Measurements from ENCODE around the gene LDB1. TPM values are rescaled to one million over a fixed set of nuclear protein-coding genes. Genes with fewer than 3 reads are reported as not detected.
A peak's percentile ranks its signal among the peaks of the same experiment; 100 is the strongest.

The LDB1 gene
- 71.8 and 74.8 TPM in 2 replicates for total RNA-seq

GRCh38 chr10:102120142-102120990, at the start of gene LDB1:
Gene LDB1 (minus strand): TSS chr10:102120368. CDS start chr10:102120110, 258 bp downstream.
- H3K4me1 Mint-ChIP-seq (ENCODE audit: low read depth): peaks cover 47% of the 10 kb centered on the region
- no peaks in the 10 kb centered on the region for H3K27me3 Mint-ChIP-seq (ENCODE audit: low read depth)
- H3K27ac Mint-ChIP-seq: peak within 1 kb of the TSS; percentile 92
- no peaks in the 10 kb centered on the region for H3K9me3 Mint-ChIP-seq
- peak; percentile 67 for DNase-seq (ENCODE audit: low spot score)
- intact Hi-C loops (cut with micrococcal nuclease): no loop called here
- no peaks in the 10 kb centered on the region for H3K36me3 Mint-ChIP-seq (ENCODE audit: low read depth)
- peak within 1 kb of the TSS; percentile 93 for H3K4me3 Mint-ChIP-seq (ENCODE audit: low read depth)

DNA sequence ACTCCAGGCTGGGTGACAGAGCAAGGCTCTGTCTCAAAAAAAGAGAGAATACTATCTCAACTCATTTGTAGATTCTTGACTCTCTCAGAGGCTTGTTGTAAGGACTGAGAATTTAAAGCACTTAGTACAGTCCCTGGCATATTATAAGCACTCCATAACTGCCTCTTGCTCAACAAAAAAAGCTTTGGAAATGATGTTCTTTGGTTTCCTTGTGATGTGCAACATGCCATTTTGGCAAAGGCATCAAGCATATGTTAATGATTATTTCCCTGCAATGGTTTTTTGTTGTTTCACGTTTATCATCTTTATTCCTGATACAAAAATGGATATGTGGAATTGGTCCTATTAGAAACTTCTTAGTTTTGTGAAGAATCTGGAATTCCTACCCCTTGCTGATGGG, 47.7 kb upstream of the LDB1 start:
- intact Hi-C loops (cut with micrococcal nuclease): loop anchor here (5.0 kb wide), 1 partner anchor 44 kb away; no protein-coding TSS in a partner anchor
- DNase-seq (ENCODE audit: low spot score): no peak
- peaks cover 21% of the 10 kb centered on the region for H3K36me3 Mint-ChIP-seq (ENCODE audit: low read depth)

DNA sequence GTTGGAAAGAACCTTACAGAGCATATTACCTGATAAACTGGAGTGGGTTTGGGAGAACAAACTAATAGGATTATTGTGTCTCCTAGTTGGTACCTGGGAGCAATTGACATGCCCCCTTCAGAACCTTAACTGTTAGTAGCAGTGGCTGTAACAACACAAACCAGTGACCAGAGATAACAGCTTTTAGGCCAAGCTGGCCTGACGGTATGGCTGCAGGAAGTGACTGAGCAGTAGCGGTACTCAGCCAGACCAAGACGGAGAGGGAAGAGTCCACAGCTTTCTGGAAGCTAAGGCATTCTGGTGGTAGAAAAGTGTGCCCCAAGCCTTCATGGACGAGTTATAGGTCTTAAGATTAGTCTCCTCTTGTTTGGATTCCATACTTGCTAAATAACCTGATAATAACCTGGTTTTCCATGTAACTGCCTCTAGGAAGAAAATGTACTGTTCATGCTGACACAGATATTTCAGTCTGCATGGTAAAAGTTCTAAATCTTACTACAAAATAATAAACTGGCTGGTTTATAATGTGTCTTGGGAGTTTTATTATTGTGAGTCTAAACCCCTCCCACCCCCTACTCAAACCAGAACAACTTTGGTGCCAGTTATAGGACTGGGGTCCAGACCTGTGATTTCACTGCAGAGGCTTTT, 43.3 kb upstream of the LDB1 start:
- Mint-ChIP-seq H3K27ac (no peak overlapping the region), H3K9me3 (no peaks in the 10 kb centered on the region), H3K4me1 (ENCODE audit: low read depth) (peaks cover 3% of the 10 kb centered on the region), H3K36me3 (ENCODE audit: low read depth) (peaks cover 60% of the 10 kb centered on the region), H3K4me3 (ENCODE audit: low read depth) (no peak overlapping the region), H3K27me3 (ENCODE audit: low read depth) (no peaks in the 10 kb centered on the region)
- DNase-seq (ENCODE audit: low spot score): no peak
- intact Hi-C loops (cut with micrococcal nuclease): no loop called here

More for the DNA sequence above, 47.7 kb upstream of the LDB1 start:
- peaks cover 6% of the 10 kb centered on the region for H3K4me1 Mint-ChIP-seq (ENCODE audit: low read depth)
- no peak overlapping the region for H3K4me3 Mint-ChIP-seq (ENCODE audit: low read depth)
- no peaks in the 10 kb centered on the region for H3K9me3 Mint-ChIP-seq
- no peak overlapping the region for H3K27ac Mint-ChIP-seq
- H3K27me3 Mint-ChIP-seq (ENCODE audit: low read depth): no peaks in the 10 kb centered on the region

GRCh38 chr10:102159831-102160230, 39.7 kb upstream of the LDB1 start:
- Mint-ChIP-seq H3K4me3 (ENCODE audit: low read depth) (no peak overlapping the region), H3K36me3 (ENCODE audit: low read depth) (peaks cover 93% of the 10 kb centered on the region), H3K27ac (no peak overlapping the region), H3K4me1 (ENCODE audit: low read depth) (peaks cover 17% of the 10 kb centered on the region), H3K27me3 (ENCODE audit: low read depth) (no peaks in the 10 kb centered on the region), H3K9me3 (no peaks in the 10 kb centered on the region)
- DNase-seq (ENCODE audit: low spot score): no peak
- intact Hi-C loops (cut with micrococcal nuclease): no loop called here

GRCh38 chr10:102159051-102159597, 39.0 kb upstream of the LDB1 start:
- intact Hi-C loops (cut with micrococcal nuclease): no loop called here
- Mint-ChIP-seq H3K27me3 (ENCODE audit: low read depth) (no peaks in the 10 kb centered on the region), H3K36me3 (ENCODE audit: low read depth) (peaks cover 94% of the 10 kb centered on the region), H3K4me3 (ENCODE audit: low read depth) (no peak overlapping the region), H3K4me1 (ENCODE audit: low read depth) (peaks cover 19% of the 10 kb centered on the region), H3K27ac (no peak overlapping the region), H3K9me3 (no peaks in the 10 kb centered on the region)
- DNase-seq (ENCODE audit: low spot score): no peak

- intact Hi-C loops (cut with micrococcal nuclease): no loop called here
- no peak for DNase-seq (ENCODE audit: low spot score)
- H3K27me3 Mint-ChIP-seq (ENCODE audit: low read depth): no peaks in the 10 kb centered on the region
- H3K4me1 Mint-ChIP-seq (ENCODE audit: low read depth): peaks cover 22% of the 10 kb centered on the region
- H3K4me3 Mint-ChIP-seq (ENCODE audit: low read depth): no peak overlapping the region
- H3K9me3 Mint-ChIP-seq: no peaks in the 10 kb centered on the region
- no peak overlapping the region for H3K27ac Mint-ChIP-seq
- peaks cover 95% of the 10 kb centered on the region for H3K36me3 Mint-ChIP-seq (ENCODE audit: low read depth)
These were observed 37.1 kb upstream of the LDB1 start for GRCh38 chr10:102157224-102157623.

DNA sequence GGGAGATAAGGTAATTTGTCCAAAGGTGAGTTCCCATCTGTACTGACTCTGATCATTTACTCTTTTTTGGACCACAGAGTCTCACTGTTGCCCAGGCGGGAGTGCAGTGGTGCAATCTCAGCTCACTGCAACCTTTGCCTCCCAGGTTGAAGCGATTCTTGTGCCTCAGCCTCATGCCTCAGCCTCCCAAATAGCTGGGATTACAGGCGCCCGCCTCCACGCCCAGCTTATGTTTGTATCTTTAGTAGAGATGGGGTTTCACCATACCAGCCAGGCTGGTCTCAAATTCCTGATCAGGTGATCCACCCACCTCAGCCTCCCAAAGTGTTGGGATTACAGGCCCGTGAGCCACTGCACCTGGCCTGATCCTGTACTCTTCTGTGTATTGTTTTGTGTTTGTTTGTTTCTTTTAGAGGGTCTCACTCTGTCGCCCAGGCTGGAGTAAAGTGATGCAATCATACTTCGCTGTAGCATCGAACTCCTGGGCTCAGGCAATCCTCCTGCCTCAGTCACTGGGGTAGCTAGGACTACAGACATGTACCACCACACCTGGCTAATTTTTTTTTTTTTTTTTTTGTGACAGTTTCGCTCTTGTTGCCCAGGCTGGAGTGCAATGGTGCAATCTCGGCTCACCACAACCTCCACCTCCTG, 34.4 kb upstream of the LDB1 start:
- no peak for DNase-seq (ENCODE audit: low spot score)
- Mint-ChIP-seq H3K27ac (peak overlapping the region; percentile 63), H3K4me3 (ENCODE audit: low read depth) (peak overlapping the region; percentile 76), H3K4me1 (ENCODE audit: low read depth) (peaks cover 36% of the 10 kb centered on the region), H3K27me3 (ENCODE audit: low read depth) (no peaks in the 10 kb centered on the region), H3K36me3 (ENCODE audit: low read depth) (peaks cover 90% of the 10 kb centered on the region), H3K9me3 (no peaks in the 10 kb centered on the region)
- intact Hi-C loops (cut with micrococcal nuclease): loop anchor here (5.0 kb wide), 1 partner anchor 558 kb away; the partner anchor contains the start of genes ARL3 and SFXN2

DNA sequence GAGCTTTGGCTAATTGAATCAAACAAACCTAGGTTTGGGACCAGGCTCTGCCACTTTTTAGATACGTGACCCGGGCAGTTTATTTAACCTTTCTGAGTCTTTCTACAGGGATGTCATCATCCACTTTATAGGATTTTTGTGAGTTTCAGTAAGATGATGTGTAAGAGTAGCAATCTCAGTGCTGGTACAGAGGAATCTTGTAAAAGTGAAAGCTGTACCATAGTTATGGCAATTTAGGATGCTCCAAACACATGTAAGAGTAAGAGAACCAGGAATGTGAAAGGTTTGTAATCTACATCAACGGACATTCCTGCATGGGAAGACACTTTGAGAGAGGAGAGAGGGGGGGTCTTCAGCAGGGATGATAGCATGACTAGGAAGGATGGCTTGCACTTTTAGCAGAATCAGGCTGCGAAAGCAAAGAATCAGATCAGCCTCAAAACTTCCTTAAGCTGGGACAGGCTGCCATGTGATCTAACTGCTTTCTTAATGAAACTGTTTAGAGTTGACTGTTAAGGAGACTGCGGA, 33.0 kb upstream of the LDB1 start:
- peaks cover 33% of the 10 kb centered on the region for H3K4me1 Mint-ChIP-seq (ENCODE audit: low read depth)
- H3K4me3 Mint-ChIP-seq (ENCODE audit: low read depth): peak overlapping the region; percentile 97
- H3K27me3 Mint-ChIP-seq (ENCODE audit: low read depth): no peaks in the 10 kb centered on the region
- no peak for DNase-seq (ENCODE audit: low spot score)
- H3K27ac Mint-ChIP-seq: peak overlapping the region; percentile 96
- peaks cover 89% of the 10 kb centered on the region for H3K36me3 Mint-ChIP-seq (ENCODE audit: low read depth)
- intact Hi-C loops (cut with micrococcal nuclease): loop anchor here (2.0 to 5.0 kb wide), 3 partner anchors 88 to 559 kb away; partner anchors contain the start of genes ARL3, GBF1, HPS6 and SFXN2
- H3K9me3 Mint-ChIP-seq: no peaks in the 10 kb centered on the region

GRCh38 chr10:102152545-102152890, 32.4 kb upstream of the LDB1 start:
- H3K4me1 Mint-ChIP-seq (ENCODE audit: low read depth): peaks cover 32% of the 10 kb centered on the region
- no peak for DNase-seq (ENCODE audit: low spot score)
- intact Hi-C loops (cut with micrococcal nuclease): loop anchor here (1.0 to 5.0 kb wide), 9 partner anchors 20 to 560 kb away; partner anchors contain the start of genes ACTR1A, ARL3, ARMH3 and GBF1
- H3K4me3 Mint-ChIP-seq (ENCODE audit: low read depth): peak overlapping the region; percentile 97
- H3K36me3 Mint-ChIP-seq (ENCODE audit: low read depth): peaks cover 89% of the 10 kb centered on the region
- H3K9me3 Mint-ChIP-seq: no peaks in the 10 kb centered on the region
- peak overlapping the region; percentile 96 for H3K27ac Mint-ChIP-seq
- no peaks in the 10 kb centered on the region for H3K27me3 Mint-ChIP-seq (ENCODE audit: low read depth)

DNA sequence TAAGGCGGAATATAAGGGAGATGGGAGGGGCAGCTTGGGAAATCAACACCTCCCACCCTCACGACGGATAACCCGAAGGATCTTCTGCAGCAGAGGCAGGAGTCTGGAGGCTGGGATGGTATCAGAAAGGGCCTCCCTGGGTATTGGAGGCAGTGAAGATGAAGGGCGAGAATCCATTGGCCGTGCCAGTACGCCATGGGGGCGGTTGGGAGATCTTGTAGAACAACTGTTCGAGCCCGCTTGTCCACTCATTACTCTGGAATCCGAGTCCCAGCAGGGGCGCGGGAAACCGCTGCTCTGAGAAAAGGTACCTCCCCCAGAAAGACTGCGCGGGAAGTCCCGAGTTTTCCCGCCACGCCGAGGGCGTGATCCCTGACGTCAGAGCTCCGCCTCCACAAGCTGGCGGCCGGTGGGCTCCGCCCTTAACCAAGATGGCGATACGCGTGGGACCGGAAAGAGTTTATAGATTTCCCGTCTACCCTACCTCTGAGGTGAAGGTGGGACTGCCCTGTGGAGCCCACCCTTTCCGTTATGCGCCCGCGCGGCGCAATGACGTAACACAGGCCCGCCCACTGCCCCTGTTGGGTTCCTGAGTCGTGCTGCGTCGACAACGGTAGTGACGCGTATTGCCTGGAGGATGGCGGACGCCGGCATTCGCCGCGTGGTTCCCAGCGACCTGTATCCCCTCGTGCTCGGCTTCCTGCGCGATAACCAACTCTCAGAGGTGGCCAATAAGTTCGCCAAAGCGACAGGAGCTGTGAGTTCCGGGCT, 31.8 kb upstream of the LDB1 start, which contains the start of gene NOLC1:
Gene NOLC1 (plus strand): TSS at position 616 of the 771 bp plus-strand sequence. CDS start 22 bp downstream, at position 638.
- H3K9me3 Mint-ChIP-seq: no peaks in the 10 kb centered on the region
- H3K4me1 Mint-ChIP-seq (ENCODE audit: low read depth): peaks cover 28% of the 10 kb centered on the region
- peak within 1 kb of the TSS; percentile 97 for H3K4me3 Mint-ChIP-seq (ENCODE audit: low read depth)
- peak within 1 kb of the TSS; percentile 96 for H3K27ac Mint-ChIP-seq
- peak; percentile 100 for DNase-seq (ENCODE audit: low spot score)
- no peaks in the 10 kb centered on the region for H3K27me3 Mint-ChIP-seq (ENCODE audit: low read depth)
- peaks cover 89% of the 10 kb centered on the region for H3K36me3 Mint-ChIP-seq (ENCODE audit: low read depth)
- intact Hi-C loops (cut with micrococcal nuclease): loop anchor here (1.0 to 5.0 kb wide), 9 partner anchors 20 to 560 kb away; partner anchors contain the start of genes ACTR1A, ARL3, ARMH3 and GBF1

GRCh38 chr10:102150970-102151773, 31.0 kb upstream of the LDB1 start:
- Mint-ChIP-seq H3K9me3 (no peaks in the 10 kb centered on the region), H3K27ac (peak overlapping the region; percentile 96), H3K27me3 (ENCODE audit: low read depth) (no peaks in the 10 kb centered on the region), H3K4me3 (ENCODE audit: low read depth) (peak overlapping the region; percentile 97), H3K4me1 (ENCODE audit: low read depth) (peaks cover 28% of the 10 kb centered on the region), H3K36me3 (ENCODE audit: low read depth) (peaks cover 85% of the 10 kb centered on the region)
- DNase-seq (ENCODE audit: low spot score): no peak
- intact Hi-C loops (cut with micrococcal nuclease): loop anchor here (5.0 kb wide), 1 partner anchor 561 kb away; the partner anchor contains the start of genes ARL3 and SFXN2
